NCI-H1694 (cell line): ENCODE data around the gene RUVBL1.
A peak's percentile ranks its signal among the peaks of the same experiment; 100 is the strongest.

Source experiments
- DNase-seq: peaks from one replicate; lab custom pipeline; 2025; lab: John Stamatoyannopoulos, UW

The RUVBL1 gene

DNA sequence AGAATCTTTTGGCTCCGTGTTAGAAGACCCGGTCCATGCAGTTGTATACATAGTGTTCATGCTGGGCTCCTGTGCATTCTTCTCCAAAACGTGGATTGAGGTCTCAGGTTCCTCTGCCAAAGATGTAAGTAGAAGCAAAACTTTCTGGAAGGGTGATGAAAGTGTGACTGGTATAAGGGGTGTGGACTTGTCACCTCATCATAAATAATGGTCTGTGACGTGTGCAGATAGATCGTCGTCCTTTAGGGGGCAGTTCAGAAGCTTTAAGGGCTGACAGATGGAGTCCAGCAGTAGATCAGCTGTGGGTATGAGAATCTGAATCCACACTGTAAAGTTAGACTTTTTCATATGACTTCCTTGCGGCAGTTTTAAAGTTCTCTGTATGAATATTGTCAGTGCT, 56.1 kb downstream of the RUVBL1 start:
- DNase-seq, result no peak

DNA sequence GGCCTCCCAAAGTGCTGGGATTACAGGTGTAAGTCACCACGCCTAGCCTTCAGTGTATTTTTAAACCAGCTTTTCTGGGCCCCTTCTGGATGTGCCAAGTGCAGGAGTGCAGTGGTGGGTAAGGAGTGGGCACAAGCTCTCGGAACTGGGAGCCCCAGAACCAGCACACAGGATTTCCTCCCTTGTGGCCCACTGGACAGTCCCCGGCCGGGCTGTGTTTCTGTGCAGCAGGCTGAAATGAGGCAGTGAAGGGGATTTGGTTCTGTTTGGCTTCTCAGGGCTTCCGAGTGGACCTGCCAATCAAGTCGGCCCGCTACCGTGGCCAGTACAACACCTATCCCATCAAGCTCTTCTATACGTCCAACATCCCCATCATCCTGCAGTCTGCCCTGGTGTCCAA, 56.9 kb downstream of the RUVBL1 start:
- no peak for DNase-seq

DNA sequence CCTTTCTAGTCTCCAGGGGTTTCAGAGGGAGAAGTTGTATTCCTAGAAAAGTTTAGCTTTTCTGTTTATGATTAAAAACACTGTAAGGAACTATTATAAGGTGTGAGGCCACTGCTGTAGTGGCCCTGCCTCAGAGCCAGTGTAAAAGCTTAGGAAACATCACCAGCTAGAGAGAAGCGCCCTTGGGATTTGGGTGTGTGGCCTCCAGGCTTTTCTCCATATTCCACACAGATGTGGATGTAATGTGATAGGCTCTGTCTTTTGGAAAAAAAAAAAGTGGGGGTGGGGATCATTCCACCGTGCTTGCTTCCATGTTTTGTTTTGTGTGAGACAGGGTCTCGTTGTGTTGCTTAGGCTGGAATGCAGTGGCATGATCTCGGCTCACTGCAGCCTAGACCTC, 57.5 kb downstream of the RUVBL1 start:
- DNase-seq, result no peak

DNA sequence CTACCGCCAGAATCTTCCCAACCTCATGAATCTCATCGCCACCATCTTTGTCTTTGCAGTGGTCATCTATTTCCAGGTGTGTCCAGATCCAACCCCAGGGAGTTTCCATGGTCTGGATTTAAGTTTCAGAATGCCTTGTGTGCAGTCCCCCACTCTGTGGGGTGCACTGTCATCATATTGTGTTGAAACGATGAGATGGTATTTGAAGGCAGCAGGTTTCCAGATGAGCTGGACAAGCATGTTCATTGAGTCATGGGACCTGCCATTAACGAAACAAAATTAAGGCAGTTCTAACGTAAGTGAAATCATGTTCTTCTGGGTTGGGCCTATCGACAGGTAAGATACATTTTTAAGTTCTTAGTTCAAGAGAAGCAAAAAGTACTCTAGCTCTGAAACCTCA, 58.6 kb downstream of the RUVBL1 start:
- DNase-seq, result no peak

DNA sequence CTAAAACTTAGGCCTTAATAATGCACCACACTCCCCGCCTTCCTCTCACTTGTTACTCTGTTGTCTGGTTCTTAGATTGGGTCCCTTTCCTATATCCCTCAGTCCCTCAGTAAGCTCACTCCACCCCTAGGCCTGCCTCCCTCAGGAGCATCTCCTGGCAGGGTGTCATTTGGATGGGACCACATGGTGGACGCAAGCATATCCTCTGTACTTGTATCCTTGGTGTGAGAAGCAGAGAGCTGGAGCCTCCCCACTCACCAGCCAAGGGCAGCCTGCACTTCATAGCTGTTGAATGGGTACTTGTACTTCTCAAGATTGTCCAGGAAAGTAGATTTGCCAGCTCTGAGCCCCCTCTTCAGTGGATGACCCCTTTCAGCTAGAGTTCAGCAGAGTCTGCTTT, 59.7 kb downstream of the RUVBL1 start:
- no peak for DNase-seq

DNA sequence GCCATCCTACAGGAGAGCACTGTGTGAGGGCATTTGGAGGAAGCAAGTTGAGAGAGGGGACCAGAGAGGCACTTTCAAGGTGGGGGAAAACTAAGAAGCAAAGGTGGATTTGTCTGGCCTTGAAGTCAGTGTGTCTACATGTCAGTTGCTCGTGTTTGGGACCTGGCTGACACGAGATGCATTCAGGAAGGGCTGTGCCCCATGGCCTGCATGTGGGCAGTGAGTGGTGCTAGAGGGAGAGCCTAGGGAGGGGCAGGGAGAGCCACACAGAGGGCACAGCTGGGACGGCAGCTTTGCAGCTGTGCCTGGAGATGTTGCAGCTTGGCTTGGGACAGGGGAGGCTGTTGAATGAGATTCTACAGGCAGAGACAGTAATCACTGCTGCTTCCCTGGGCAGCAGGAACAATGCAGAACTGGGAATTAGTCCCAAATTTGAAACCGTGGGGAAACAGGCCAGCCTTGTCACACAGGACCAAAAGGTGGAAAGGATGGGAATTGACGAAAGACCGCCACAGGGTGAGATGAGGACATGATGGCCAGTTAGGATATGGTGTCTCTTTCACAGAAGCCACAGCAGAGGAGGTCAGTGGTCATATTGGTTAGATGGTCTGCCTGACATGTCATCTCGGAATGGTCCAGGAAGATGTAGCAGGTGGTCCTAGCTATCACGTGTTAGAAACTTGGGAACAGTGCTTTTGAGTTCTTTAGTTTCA, 61.4 kb downstream of the RUVBL1 start:
- no peak for DNase-seq

DNA sequence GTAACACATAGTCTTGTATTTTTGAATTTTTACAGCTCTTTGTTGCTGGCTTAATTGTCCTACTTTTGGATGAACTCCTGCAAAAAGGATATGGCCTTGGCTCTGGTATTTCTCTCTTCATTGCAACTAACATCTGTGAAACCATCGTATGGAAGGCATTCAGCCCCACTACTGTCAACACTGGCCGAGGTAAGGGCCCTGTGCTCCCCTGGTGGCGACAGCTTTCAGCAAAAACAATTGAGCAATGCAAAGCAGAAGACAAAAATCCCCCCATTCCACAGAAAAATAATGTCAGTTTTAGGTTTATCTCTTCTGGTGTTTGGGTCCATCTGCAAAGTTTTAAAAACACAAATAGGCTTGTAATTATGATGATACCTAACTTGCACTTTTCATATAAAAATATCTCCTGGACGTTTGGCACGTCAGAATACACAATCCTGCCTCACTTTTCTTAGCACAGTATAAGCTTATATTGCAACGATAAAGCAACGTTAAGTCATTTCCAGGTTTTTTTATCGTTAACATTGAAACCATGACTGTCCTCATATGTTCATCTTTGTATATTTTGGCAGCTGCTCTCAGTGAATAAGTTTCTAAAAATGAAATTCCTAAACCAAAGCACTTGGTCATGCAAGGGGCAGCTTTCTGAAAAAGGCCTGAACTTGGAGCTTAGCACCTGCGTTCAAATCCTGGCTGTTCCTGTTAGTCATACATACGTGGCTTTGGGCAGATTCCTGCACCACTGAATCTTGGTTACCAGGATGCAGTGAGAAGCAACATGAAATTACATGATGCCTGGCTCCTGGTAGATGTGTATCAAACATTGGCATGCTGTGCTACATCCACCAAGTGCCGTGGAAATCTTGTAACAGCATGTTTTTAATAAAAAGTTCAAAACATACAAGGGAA, 62.9 kb downstream of the RUVBL1 start:
- DNase-seq, result no peak

DNA sequence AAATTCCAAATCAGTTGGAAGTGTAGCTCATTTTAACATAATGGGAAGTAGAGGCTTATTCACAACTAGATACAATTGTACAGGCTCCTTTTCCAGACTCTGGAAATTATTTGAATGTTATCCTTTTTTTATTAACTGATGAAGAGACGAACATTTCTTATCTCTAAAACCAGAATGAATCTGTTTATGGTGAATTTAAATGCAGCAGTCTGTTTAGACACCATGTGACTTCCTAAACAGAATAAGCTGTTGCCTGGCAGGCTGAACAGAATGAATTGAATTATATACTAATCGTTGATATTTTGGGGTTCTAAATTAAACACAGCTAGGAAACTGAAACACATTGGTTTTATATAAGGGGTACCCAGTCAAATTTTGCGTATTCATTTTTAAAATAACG, 67.4 kb downstream of the RUVBL1 start:
- no peak for DNase-seq

DNA sequence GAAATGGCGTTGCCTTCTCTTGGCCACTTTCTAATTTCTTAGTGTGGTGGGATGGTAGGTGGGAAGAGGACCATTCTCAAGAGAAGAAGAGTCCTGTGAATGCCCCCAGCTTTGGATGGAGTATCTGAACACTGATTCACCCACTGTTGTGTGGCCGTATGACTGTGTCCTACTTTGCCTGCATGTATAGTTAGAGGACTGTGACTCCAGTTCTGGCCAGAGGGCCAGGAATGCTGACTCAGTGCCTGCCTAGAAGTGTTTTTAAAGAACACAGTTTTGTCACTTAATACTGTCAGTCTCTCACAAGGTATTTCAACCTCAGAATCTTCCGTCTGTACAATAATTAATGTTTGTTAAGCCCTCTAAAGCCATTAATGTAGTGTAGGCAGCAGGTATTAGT, 69.2 kb downstream of the RUVBL1 start:
- no peak for DNase-seq

DNA sequence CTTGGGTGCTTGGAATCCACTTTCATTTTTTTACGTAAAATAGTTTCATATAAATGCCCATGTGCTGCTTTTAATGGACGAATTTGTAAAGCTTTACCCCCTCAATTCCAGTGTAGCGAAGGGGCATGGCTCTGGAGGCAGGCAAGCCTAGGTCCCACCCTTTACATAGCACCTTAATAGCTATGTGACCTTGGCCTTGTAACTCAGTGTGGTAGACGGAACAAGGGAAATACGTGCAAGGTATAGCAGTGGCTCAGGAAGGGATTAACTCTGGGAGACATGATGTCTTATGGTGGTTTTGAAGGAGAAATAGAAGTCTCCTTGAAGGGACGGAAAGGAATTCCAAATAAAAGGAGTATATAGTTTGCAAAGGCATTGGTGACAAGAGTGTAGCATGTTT, 70.0 kb downstream of the RUVBL1 start:
- DNase-seq, result no peak

DNA sequence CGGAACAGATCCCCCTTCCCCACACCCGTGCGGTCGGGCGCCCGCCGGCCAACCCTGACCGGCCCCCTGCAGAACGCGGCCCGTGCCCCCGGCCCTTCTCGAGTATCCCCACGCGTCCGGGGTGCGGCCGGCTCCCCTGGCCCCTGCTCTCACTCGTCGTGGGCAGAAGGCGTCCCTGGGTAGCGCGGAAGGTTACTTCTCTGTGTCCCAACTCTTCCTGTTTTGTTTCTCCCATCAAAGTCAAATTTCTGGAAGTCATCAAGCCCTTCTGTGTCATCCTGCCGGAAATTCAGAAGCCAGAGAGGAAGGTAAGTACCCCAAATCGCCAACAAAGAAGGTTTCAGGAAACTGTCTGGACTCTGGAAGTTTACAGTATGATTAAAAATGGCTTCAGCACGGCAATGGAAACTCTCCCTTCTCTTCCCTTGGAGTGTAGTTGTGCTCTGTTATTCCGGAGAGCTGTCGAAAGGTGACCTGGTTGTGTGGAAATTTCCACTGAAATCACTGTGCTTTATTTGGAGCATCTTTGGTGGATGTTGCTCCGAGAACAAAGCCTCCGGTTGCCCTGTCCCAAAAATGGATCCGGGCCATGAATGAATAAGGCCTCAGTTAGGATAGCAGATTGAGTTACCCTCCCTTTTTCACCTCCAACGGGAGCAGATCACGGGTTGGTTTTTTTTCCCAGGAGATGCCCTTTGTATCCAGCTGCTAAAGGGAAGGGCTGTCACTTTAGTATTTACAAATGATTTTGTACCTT, 70.8 kb downstream of the RUVBL1 start:
- no peak for DNase-seq

DNA sequence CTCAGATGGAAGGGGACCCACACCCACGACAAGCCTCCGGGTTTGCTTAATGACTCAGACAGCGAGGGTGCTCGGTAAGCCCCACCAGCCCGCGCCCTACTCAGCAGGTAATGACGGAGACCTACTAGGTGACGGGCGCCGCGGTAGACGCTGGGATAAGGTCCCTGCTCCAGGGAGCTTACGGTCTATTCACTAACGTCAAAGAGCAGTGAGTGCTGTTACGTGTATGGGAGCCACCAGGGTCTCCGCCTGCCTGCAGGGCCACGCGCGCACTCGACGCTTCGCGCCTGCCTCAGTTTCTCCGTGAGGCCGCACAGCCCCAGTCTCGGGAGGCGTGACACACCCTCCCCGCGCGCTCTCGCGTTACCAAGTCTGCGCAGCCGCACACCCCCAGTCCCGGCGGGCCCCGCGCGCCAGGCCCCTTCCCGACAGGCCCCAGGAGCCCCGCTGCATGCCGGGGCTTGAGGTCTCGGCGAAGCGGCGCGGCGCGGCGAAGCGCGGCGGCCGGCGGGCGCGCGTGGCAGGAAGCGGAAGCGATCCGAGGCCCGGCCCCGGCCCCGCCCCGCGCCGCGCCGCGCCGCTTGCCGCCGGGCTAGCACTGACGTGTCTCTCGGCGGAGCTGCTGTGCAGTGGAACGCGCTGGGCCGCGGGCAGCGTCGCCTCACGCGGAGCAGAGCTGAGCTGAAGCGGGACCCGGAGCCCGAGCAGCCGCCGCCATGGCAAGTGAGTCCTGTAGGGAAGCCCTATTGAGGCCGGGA, 71.6 kb downstream of the RUVBL1 start, which contains the start of gene SEC61A1:
TSS of gene SEC61A1 (plus strand) at position 601 of the 758 bp plus-strand sequence. CDS start at position 717, 116 bp downstream.
- peak; percentile 71 for DNase-seq

DNA sequence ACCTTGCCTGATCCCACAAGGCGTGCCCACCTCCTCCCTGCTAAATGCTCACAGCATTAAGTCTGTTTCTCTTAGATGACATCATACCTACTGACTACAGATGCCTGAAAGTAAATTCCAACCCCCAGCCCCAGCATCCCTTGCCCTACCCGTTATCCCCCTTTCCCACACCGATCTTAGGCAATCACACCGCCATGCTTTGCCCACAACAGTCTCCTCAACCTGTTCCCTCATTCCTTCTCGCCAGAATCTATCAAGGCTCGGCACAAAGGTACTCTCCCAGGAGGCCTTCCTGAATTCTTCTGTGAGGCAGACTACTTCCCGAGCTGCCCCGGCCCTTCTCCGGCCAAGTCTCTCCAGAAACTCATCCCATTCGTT, 72.2 kb downstream of the RUVBL1 start:
- DNase-seq, result no peak

DNA sequence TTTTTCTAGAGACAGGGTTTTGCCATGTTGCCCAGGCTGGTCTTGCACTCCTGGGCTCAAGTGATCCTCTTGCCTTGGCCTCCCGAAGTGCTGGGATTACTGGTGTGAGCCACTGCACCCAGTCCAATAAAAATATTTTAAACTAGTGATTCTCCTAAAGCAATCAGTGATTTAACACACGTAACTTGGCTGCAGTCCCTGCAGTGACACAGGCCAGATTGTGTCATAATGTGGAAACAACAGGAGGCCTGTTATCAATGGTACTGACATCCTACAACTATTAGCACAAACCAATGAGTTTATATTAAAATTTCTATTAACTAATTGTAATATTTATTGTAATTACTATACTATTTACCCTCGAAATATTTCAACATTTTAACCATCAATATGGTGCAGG, 73.0 kb downstream of the RUVBL1 start:
- no peak for DNase-seq

DNA sequence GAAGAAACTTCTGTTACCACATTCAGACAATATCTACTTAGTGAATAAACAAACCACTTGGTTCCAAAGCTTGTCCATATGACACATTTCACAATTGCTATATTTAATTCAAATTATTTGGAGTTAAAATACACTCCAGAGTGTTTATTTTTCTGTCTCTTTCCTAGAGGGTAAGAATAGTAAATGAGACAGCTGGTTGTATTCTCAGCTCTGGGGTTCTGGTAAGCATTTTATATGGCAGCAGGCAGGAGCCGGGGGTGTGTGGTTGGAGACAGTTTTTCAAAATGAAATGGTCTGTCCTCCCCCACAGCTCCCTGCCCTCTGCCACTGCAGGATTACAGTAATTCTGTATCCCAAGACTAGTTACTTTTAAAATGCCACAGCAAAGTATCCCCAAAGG, 82.3 kb downstream of the RUVBL1 start:
- no peak for DNase-seq

DNA sequence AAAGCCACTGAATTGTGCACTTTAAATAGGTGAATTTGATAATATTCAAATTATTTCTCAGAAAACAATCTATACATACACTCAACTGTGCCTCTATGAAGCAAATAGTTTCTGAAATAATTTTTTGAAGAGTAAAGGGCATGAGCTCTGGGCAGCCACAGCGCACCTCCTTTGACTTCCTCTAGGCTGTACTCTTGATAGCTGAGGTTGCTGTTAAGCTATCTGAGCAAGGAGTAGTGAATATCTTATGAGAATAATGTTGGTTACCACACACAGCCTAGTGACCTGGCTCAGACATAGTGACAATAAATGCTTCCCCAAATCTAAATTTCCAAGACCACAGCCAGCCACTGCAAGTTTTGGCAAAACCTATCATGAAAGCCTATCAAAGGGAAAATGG, 83.0 kb downstream of the RUVBL1 start:
- DNase-seq, result no peak

DNA sequence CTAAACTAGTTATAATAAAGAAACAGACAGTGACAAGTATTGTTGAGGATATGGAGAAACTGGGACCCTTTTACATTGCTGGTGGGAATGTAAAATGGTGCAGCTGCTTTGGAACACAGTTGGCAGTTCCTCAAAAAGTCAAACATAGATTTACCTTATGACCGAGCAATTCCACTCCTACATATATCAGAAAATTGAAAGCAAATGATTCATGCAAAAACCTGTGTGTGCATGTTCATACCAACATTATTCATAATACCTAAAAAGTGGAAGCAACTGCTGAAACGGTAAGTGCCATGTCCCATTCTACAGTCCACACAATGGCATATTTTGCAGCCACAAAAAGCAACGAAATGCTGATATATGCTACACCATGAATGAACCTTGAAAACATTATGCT, 83.6 kb downstream of the RUVBL1 start:
- no peak for DNase-seq

DNA sequence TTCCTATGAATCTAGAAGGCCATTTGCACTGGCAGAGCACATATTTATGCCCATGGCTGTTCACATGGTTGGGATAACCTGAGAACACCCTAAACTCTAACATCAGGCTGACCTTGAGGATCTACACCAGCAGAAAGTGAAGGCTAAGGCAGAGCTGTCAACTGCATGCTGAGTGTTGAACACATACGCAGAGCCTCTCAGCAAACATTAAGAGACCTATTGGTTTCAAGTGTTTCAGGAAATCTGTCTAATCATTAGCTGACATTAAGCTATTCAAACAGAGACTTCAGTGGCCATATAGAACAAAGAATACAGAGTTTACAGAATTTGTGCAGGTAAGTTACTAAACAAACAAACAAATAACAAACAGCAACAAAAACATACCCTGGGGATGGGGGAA, 87.5 kb downstream of the RUVBL1 start:
- DNase-seq, result no peak

DNA sequence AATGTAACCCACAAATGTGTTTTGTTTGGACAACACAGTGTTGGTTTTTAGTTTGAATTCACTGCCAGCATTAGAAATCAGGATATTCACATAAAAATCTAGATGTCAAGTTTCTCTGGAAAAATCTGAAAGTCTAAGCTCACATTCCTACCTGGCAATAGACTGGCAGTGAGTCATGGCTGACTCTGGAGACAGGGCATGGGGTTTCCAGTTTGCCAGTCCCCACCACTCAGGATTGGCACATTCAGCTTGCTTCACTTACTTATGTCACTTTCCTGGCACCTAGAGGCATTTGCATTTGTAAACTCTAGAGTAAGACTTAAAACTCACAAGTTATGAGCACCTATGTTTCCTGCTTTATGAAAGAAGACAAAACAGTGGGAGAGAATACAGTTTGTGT, 90.5 kb downstream of the RUVBL1 start:
- no peak for DNase-seq
